Brain microvascular endothelial cell (primary cell): ENCODE results near the gene LSM14A.

Experiments
- DNase-seq: peaks from one replicate; pipeline ENCODE4 v3.0.0-alpha.2; 2020
- H3K27ac ChIP-seq: fragments of 250-450 bp; sonication (Bioruptor Pico); 2 replicates; pipeline ENCODE4 v1.5.1; 2020; ENCODE audit warnings: mild to moderate bottlenecking, moderate library complexity
- H3K27me3 ChIP-seq: fragments of 250-450 bp; sonication (Bioruptor Pico); replicated peaks from 2 replicates; pipeline ENCODE4 v1.5.1; 2020; ENCODE audit warnings: mild to moderate bottlenecking
- H3K36me3 ChIP-seq: fragments of 250-450 bp; sonication (Bioruptor Pico); replicated peaks from 2 replicates; pipeline ENCODE4 v1.5.1; 2020; ENCODE audit warnings: mild to moderate bottlenecking
- H3K4me3 ChIP-seq: 2 replicates; pipeline ENCODE4 v1.5.1; 2011; ENCODE audit warnings: low read depth, mild to moderate bottlenecking, control low read depth, low read length, moderate library complexity
- in situ Hi-C: cut with HindIII; loops from 2 replicates; pipeline ENCODE4 v1.10.0; 2017; ENCODE audit warnings: low sequenced_read_pairs, low pct_ligation_motif_present
- TF ChIP-seq, protein P1 (sequence below): IDR thresholded peaks from 2 replicates; pipeline ENCODE4 v1.5.1; 2011; ENCODE audit warnings: low read depth, mild to moderate bottlenecking, moderate library complexity, low read length, control low read depth, inconsistent platforms; ENCODE audit errors: missing control alignments

Gene LSM14A

DNA sequence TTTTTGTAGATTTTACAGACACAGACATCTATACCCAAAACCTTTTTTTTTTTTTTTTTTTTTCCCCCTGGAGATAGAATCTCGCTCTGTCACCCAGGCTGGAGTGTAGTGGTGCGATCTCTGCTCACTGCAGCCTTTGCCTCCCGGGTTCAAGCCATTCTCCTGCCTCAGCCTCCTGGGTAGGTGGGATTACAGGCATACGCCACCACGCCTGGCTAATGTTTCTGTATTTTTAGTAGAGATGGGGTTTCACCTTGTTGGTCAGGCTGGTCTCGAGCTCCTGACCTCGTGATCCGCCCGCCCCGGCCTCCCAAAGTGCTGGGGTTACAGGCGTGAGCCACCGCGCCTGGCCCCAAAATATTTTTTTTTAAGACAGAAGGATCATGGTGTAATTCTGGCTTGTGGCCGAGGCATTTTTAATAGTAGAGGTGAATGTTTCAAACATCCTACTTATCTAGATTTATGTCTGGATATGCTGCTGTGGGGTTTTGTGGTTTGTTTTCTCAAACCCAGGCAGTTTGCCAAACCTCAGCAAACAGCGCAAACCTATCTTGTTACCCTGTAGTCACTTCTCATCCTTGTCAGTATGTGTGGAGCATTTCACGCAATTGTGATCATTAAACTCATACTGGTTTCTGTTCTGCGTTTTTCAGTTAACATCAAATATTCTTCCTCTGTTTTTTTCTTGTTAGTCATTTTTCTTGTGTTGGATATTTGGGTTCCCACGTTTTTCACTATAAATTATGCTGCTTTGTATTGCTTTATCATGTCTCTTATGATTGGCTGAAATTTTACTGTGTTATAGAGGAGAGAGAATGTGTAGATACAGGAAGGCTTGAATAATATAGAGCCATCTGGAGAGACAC, 45.9 kb downstream of the LSM14A start:
- Histone ChIP-seq H3K27ac (peak overlapping the region; percentile 80), H3K27me3 (no peaks in the 10 kb centered on the region), H3K36me3 (peaks cover 39% of the 10 kb centered on the region), H3K4me3 (no peak overlapping the region)
- TF ChIP-seq, protein P1, sequence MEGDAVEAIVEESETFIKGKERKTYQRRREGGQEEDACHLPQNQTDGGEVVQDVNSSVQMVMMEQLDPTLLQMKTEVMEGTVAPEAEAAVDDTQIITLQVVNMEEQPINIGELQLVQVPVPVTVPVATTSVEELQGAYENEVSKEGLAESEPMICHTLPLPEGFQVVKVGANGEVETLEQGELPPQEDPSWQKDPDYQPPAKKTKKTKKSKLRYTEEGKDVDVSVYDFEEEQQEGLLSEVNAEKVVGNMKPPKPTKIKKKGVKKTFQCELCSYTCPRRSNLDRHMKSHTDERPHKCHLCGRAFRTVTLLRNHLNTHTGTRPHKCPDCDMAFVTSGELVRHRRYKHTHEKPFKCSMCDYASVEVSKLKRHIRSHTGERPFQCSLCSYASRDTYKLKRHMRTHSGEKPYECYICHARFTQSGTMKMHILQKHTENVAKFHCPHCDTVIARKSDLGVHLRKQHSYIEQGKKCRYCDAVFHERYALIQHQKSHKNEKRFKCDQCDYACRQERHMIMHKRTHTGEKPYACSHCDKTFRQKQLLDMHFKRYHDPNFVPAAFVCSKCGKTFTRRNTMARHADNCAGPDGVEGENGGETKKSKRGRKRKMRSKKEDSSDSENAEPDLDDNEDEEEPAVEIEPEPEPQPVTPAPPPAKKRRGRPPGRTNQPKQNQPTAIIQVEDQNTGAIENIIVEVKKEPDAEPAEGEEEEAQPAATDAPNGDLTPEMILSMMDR = no peak
- DNase-seq = peak; percentile 98
- in situ Hi-C loops = no loop called here

DNA sequence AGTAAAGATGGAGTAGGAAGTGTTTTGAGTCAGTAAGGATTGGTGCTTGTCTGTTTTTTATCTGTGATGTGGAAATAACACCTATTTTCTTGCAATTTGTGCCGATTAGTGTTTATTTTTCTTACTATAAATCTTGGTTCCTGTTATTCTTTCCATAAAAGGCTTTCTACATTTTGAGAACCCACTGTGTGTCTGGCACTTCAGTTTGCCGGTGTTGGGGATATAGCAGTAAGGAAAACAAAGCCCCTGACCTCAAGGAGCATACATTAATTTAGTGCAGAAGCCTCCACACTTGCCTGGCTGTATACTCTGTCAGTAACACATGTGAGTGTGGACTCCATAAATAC, 46.5 kb downstream of the LSM14A start:
- DNase-seq = no peak
- Histone ChIP-seq H3K27ac (peak overlapping the region; percentile 80), H3K4me3 (no peak overlapping the region), H3K27me3 (no peaks in the 10 kb centered on the region), H3K36me3 (peaks cover 41% of the 10 kb centered on the region)
- in situ Hi-C loops = no loop called here
- TF ChIP-seq, protein P1 = no peak

DNA sequence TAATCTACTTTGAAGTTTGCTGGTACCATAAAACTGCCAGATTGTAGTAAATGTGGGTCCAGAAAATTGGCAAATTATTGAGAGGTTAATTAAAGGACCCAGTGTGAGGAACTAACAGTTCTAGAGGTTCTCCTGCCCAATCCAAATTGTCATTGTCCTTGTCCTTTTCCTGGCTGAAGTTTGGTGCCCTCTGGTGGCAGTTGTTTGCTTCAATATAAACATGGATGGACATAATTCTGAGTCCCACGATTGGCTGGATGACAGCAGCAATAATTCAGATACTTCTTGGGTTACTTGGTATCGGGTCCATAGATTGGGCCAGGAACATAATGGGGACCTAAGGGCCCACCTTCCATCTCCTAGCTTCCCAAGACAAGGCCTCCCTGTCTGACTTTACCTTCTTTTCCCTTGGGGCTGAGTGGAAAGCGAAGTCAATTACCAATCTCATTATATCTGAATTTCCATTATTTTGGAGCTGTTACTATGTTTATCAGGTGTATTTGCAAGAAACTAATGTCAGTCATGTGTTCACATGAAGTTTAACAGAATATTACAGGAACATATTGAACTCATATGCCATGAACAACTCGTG, 48.3 kb downstream of the LSM14A start:
- TF ChIP-seq, protein P1 = peak; percentile 85

DNA sequence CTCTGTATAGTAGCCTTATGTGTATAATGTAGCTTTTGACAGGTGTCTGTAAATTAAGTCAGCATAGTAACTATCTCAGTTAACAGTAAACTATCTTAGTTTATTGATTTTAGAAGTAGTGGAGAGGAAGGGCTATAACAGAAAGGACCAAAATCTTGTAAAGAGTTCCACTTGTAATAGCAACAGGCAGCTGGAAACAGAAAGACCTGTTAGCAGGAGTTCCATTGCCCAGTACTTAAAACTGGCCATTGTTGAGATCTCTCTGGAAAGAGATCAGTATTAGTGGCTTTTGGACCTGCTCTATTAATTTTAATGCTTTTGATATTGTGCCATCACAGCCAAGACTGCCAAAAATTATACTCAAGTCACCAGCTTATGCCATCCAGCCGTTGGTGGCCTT, 50.1 kb downstream of the LSM14A start:
- no peak for DNase-seq
- H3K36me3 ChIP-seq = peaks cover 54% of the 10 kb centered on the region
- H3K4me3 ChIP-seq = no peak overlapping the region
- H3K27ac ChIP-seq = no peak overlapping the region
- in situ Hi-C loops = no loop called here
- TF ChIP-seq, protein P1 = no peak
- H3K27me3 ChIP-seq = no peaks in the 10 kb centered on the region

More for the DNA sequence above, 48.3 kb downstream of the LSM14A start:
- Histone ChIP-seq H3K27ac (no peak overlapping the region), H3K4me3 (no peak overlapping the region), H3K27me3 (no peaks in the 10 kb centered on the region), H3K36me3 (peaks cover 48% of the 10 kb centered on the region)
- DNase-seq = peak; percentile 59
- in situ Hi-C loops = no loop called here

DNA sequence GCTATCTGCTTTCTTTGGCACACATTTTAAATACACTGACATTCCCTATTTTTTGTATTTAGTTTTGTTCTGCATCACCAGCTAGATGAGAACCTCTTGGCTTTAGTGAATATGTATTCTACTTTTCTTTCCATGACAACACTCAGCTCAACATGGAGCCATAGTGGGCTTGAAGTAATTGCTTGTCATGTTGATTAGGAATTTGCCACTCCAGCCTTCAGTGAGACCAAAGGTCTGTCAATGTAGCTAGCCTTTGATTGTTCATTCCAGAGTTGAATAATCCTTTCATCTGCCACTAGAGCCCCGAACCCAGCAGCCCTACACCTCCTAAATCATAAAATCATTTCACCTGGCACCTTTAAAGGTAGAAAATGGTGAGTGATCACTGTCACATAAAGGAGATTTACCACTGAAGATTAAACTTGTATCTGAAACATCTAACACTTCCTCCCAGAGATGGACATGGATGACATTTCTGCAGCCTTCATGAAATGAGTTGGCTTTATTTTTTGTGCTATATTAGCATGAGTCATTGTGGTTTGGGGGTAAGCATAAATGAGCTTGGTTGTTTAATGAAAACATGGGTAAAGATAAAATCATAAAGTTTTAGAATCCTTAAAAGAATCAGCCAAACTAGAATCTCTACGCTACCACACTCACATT, 52.8 kb downstream of the LSM14A start:
- in situ Hi-C loops = no loop called here
- peak; percentile 17 for DNase-seq
- Histone ChIP-seq H3K27me3 (no peaks in the 10 kb centered on the region), H3K27ac (peak overlapping the region; percentile 26), H3K36me3 (peaks cover 60% of the 10 kb centered on the region), H3K4me3 (no peak overlapping the region)
- TF ChIP-seq, protein P1 = no peak
